PC-3 (cell line): Measurements from ENCODE around the gene STAT6. TPM values are rescaled to one million over a fixed set of nuclear protein-coding genes. Genes with fewer than 3 reads are reported as not detected.
A peak's percentile ranks its signal among the peaks of the same experiment; 100 is the strongest.

ENCODE experiments used
- ATAC-seq: fragments of 200-7000 bp; cut with Tn5 transposase; 2 replicates; pipeline ENCODE4 v1.9.1; 2020; ENCODE audit warnings: mild to moderate bottlenecking, moderate library complexity
- BruUV-seq: library from RNA; stranded (reverse); fragments of 400-500 nt; replicated peaks from 2 replicates; lab custom pipeline; 2021; lab: Mats Ljungman, UMichigan
- CTCF ChIA-PET: fragments of 300-600 bp; sonication (Branson Sonifier 250); formaldehyde crosslinking; loops from one replicate; lab custom pipeline; 2022; ENCODE audit warnings: antibody characterized with exemption; lab: Charles Lee
- POLR2A ChIA-PET: fragments of 300-600 bp; sonication (Branson Sonifier 250); formaldehyde crosslinking; loops from one replicate; lab custom pipeline; 2022; ENCODE audit warnings: antibody characterized with exemption; ENCODE audit not compliant: unreplicated experiment; lab: Charles Lee
- DNase-seq: peaks from one replicate; pipeline ENCODE4 v3.0.0-alpha.2; 2015
- H2AFZ ChIP-seq: fragments of 300-600 bp; sonication (generic); 2 replicates; pipeline ENCODE4 v1.6.0; 2016; ENCODE audit warnings: antibody characterized with exemption, low read length
- H3F3A ChIP-seq: fragments of 300-600 bp; sonication (generic); one replicate; pipeline ENCODE4 v1.6.0; 2017; ENCODE audit warnings: antibody characterized with exemption, low read length, control low read depth, mild to moderate bottlenecking; ENCODE audit not compliant: unreplicated experiment
- H3K27ac ChIP-seq: fragments of 300-600 bp; sonication (generic); 2 replicates; pipeline ENCODE4 v1.5.1; 2016; ENCODE audit warnings: mild to moderate bottlenecking, low read length
- H3K27me3 ChIP-seq: fragments of 300-600 bp; sonication (generic); 2 replicates; pipeline ENCODE4 v1.6.1; 2016; ENCODE audit warnings: low read length, mixed read lengths
- H3K36me3 ChIP-seq: fragments of 300-600 bp; sonication (generic); 2 replicates; pipeline ENCODE4 v1.6.1; 2016; ENCODE audit warnings: low read depth, mixed run types, low read length, mixed read lengths
- H3K4me1 ChIP-seq: fragments of 300-600 bp; sonication (generic); 2 replicates; pipeline ENCODE4 v1.5.1; 2016; ENCODE audit warnings: low read length; ENCODE audit not compliant: insufficient read depth
- H3K4me2 ChIP-seq: fragments of 300-600 bp; sonication (generic); 2 replicates; pipeline ENCODE4 v1.6.0; 2016; ENCODE audit warnings: low read length
- H3K4me3 ChIP-seq: fragments of 300-600 bp; sonication (generic); 2 replicates; pipeline ENCODE4 v1.5.1; 2016; ENCODE audit warnings: mild to moderate bottlenecking, low read length, mixed read lengths
- H3K79me2 ChIP-seq: fragments of 300-600 bp; sonication (generic); 2 replicates; pipeline ENCODE4 v1.6.1; 2017; ENCODE audit warnings: low read length, mixed read lengths
- H3K9ac ChIP-seq: fragments of 300-600 bp; sonication (generic); 2 replicates; pipeline ENCODE4 v1.6.0; 2016; ENCODE audit warnings: mild to moderate bottlenecking, low read length
- H3K9me2 ChIP-seq: fragments of 300-600 bp; sonication (generic); replicated peaks from 2 replicates; pipeline ENCODE4 v1.6.1; 2016; ENCODE audit warnings: mixed run types, low read length, mixed read lengths
- H3K9me3 ChIP-seq: fragments of 300-600 bp; sonication (generic); 2 replicates; pipeline ENCODE4 v1.6.1; 2016; ENCODE audit warnings: low read length, mixed read lengths
- H4K20me1 ChIP-seq: fragments of 300-600 bp; sonication (generic); 2 replicates; pipeline ENCODE4 v1.6.1; 2016; ENCODE audit warnings: low read length, mixed read lengths
- EZH2 ChIP-seq: fragments of 300-600 bp; sonication (generic); IDR thresholded peaks from one replicate; pipeline ENCODE4 v1.6.1; 2017; ENCODE audit warnings: antibody characterized with exemption, mild to moderate bottlenecking, low read length; ENCODE audit not compliant: unreplicated experiment
- EZH2phosphoT487 ChIP-seq: fragments of 300-600 bp; sonication (generic); IDR thresholded peaks from 2 replicates; pipeline ENCODE4 v1.6.1; 2018; ENCODE audit warnings: mild to moderate bottlenecking, antibody characterized with exemption, low read length, borderline replicate concordance
- intact Hi-C: fragments of 100-400 bp; cut with micrococcal nuclease; formaldehyde crosslinking; loops from 2 replicates; pipeline ENCODE4 v1.9.0; 2023
- total RNA-seq: library from RNA; depleted of rRNA; stranded (reverse); fragments of >200 nt; gene quantifications from 2 replicates; pipeline ENCODE4 v1.2.3, GENCODE V29; 2014
- TF ChIP-seq, protein P1 (sequence below): fragments of 300-600 bp; sonication (generic); conservative IDR thresholded peaks from 2 replicates; pipeline ENCODE4 v1.5.1; 2017; ENCODE audit warnings: antibody characterized with exemption, low read depth, mild to moderate bottlenecking, low read length

The STAT6 gene
- total RNA-seq, 1 experiment from 2014 or later, result 28.4 TPM

DNA sequence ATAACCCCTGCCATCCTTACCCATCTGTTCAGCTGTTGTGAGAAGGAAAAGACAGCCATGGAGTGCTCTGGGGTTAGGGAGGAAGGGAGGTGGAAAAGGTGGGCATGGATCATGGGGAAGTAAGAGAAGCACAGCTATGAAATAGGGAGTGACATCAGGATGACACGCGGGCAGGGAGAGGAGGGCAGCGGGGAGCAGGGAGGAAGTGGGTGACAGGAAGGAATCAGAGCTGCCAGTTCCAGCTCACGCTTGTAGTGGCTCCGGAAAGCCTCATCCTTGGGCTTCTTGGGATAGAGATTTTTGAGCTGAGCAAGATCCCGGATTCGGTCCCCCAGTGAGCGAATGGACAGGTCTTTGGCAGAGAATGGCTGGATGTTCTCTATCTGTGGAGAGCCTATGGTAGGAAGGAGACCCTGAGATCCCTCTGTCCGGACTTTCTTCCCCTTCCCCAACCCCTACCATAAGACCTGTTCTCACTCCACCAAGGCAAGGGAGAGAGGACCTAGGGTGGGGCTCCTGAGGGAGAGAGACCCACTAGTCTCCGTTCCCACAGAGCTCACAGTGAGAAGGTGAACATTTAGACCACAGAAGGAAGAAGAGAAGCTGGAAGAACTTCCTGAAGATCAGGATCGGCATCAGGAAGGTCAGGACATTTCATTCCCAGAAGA lies 12.0 kb downstream of the STAT6 start:
- no peaks in the 10 kb centered on the region for H3K9me3 ChIP-seq
- no peak overlapping the region for H3K4me3 ChIP-seq
- BruUV-seq, result no TSS peak
- no peak overlapping the region for H3K4me2 ChIP-seq
- no peak overlapping the region for H2AFZ ChIP-seq
- H3K27ac ChIP-seq, result no peak overlapping the region
- H3K9me2 ChIP-seq, result no peaks in the 10 kb centered on the region
- H3F3A ChIP-seq, result no peaks in the 10 kb centered on the region
- intact Hi-C loops, result no loop called here
- ChIA-PET POLR2A (no interaction called here), CTCF (no interaction called here)
- no peaks in the 10 kb centered on the region for H4K20me1 ChIP-seq
- no peaks in the 10 kb centered on the region for H3K79me2 ChIP-seq
- TF ChIP-seq, protein P1, sequence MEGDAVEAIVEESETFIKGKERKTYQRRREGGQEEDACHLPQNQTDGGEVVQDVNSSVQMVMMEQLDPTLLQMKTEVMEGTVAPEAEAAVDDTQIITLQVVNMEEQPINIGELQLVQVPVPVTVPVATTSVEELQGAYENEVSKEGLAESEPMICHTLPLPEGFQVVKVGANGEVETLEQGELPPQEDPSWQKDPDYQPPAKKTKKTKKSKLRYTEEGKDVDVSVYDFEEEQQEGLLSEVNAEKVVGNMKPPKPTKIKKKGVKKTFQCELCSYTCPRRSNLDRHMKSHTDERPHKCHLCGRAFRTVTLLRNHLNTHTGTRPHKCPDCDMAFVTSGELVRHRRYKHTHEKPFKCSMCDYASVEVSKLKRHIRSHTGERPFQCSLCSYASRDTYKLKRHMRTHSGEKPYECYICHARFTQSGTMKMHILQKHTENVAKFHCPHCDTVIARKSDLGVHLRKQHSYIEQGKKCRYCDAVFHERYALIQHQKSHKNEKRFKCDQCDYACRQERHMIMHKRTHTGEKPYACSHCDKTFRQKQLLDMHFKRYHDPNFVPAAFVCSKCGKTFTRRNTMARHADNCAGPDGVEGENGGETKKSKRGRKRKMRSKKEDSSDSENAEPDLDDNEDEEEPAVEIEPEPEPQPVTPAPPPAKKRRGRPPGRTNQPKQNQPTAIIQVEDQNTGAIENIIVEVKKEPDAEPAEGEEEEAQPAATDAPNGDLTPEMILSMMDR, result no peak
- TF ChIP-seq EZH2phosphoT487, result no peak
- no peak overlapping the region for H3K9ac ChIP-seq
- no peaks in the 10 kb centered on the region for H3K27me3 ChIP-seq
- DNase-seq (peak; percentile 34), ATAC-seq (peak; percentile 19; the same call in 1 of the 2 replicates)
- peaks cover 19% of the 10 kb centered on the region for H3K4me1 ChIP-seq
- H3K36me3 ChIP-seq, result no peaks in the 10 kb centered on the region

DNA sequence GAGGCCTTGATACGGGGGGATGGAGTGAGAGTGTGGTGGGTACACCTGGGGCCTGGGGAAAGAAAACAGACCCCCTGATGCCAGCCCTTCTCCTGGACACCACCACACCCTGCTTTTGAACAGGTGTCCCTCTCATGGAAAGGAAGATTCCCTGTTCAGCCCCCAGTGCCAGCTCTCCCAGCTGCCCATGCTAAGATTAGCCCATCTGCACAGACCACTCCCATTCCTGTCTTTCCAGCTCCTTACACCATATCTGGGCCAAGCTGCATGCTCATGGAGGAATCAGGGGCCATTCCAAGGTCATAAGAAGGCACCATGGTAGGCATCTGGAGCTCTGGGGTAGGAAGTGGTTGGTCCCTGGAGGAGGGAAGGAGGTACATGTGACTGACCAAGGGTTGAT lies 12.6 kb downstream of the STAT6 start:
- DNase-seq (no peak), ATAC-seq (no peak)
- Histone ChIP-seq H3K9ac (no peak overlapping the region), H3K4me1 (peaks cover 19% of the 10 kb centered on the region), H3K36me3 (no peaks in the 10 kb centered on the region), H3K4me3 (no peak overlapping the region), H3F3A (no peaks in the 10 kb centered on the region), H3K27me3 (no peaks in the 10 kb centered on the region), H4K20me1 (no peaks in the 10 kb centered on the region), H2AFZ (no peak overlapping the region), H3K9me3 (no peaks in the 10 kb centered on the region), H3K9me2 (no peaks in the 10 kb centered on the region), H3K4me2 (no peak overlapping the region), H3K79me2 (no peaks in the 10 kb centered on the region), H3K27ac (no peak overlapping the region)
- intact Hi-C loops, result no loop called here
- no TSS peak for BruUV-seq
- CTCF ChIA-PET, result no interaction called here
- TF ChIP-seq EZH2phosphoT487, result no peak
- POLR2A ChIA-PET, result no interaction called here

DNA sequence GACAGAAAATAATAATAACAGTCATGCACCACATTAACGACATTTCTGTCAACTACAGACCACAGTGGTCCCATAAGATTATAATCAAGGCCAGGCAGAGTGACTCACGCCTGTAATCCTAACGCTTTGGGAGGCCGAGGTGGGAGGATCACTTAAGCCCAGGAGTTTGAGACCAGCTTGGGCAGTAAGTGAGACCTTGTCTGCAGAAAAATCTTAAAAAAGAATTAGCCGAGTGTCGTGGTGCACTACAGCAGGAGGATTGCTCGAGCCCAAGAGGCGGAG lies 13.7 kb downstream of the STAT6 start:
- no peaks in the 10 kb centered on the region for H4K20me1 ChIP-seq
- no peak overlapping the region for H3K27ac ChIP-seq
- BruUV-seq, result no TSS peak
- TF ChIP-seq EZH2, result no peak
- TF ChIP-seq, protein P1, result no peak
- no peak for TF ChIP-seq EZH2phosphoT487
- ATAC-seq (no peak), DNase-seq (no peak)
- H3K4me1 ChIP-seq, result peaks cover 19% of the 10 kb centered on the region
- intact Hi-C loops, result no loop called here
- no peaks in the 10 kb centered on the region for H3K27me3 ChIP-seq
- CTCF ChIA-PET, result no interaction called here
- no peaks in the 10 kb centered on the region for H3F3A ChIP-seq
- H3K9me2 ChIP-seq, result no peaks in the 10 kb centered on the region
- no peak overlapping the region for H3K4me2 ChIP-seq
- no peaks in the 10 kb centered on the region for H3K9me3 ChIP-seq
- no peak overlapping the region for H3K4me3 ChIP-seq
- H3K36me3 ChIP-seq, result no peaks in the 10 kb centered on the region
- no peaks in the 10 kb centered on the region for H3K79me2 ChIP-seq
- POLR2A ChIA-PET, result interaction anchor here (0.6 kb wide), 1 partner anchor 79 kb away, joined by 7 read pairs; no protein-coding TSS in a partner anchor
- H2AFZ ChIP-seq, result no peak overlapping the region
- no peak overlapping the region for H3K9ac ChIP-seq
